NT2/D1 (cell line): ENCODE results near the gene FSTL1.

ENCODE experiments used
- SUZ12 ChIP-seq: IDR thresholded peaks from 2 replicates; pipeline ENCODE4 v1.6.1; 2011; ENCODE audit not compliant: insufficient read length, insufficient read depth; ENCODE audit errors: extremely low read depth
- YY1 ChIP-seq: IDR thresholded peaks from 2 replicates; pipeline ENCODE4 v1.6.1; 2011; ENCODE audit not compliant: insufficient read length, insufficient read depth
- ZNF274 ChIP-seq: IDR thresholded peaks from 2 replicates; pipeline ENCODE4 v1.6.1; 2011; ENCODE audit warnings: mild to moderate bottlenecking, low read depth, low read length

- TF ChIP-seq YY1 (no peak), SUZ12 (no peak), ZNF274 (no peak)
These were observed 46.5 kb upstream of the FSTL1 start for GRCh38 chr3:120497336-120497735.
